GM18517 (cell line): ENCODE results near the gene CADM1.

Source experiments
- ATAC-seq: cut with Tn5 transposase; IDR thresholded peaks from one replicate; pipeline ENCODE4 v1.9.1; 2021; ENCODE audit warnings: mild to moderate bottlenecking, moderate library complexity; ENCODE audit not compliant: unreplicated experiment

CADM1 gene

DNA sequence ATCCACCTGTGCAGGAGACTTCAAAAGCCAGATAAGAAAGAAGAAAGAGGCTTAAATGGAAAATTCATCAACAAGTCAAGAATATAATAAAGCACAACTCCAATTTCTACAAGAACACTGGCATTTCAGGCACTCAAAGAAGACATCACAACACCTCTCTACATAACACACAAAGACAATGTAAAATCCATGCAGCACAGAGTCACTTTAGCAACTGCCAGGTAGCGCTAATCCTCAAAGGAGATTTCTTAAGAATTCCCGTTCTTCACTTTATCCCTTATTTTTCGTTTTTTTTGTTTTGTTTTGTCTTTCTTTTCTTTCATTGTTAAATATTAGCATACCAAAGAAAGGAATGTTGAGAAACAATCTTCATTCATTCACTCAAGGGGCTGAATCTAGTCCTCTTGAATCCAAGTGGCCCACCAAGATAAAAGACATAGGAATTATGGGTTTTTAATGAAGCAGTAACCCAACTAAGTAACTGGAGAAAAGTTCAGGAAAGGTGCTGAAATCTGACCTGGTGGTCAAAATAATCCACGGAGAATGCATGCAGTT, 95.0 kb downstream of the CADM1 start:
- ATAC-seq: no peak

GRCh38 chr11:115408036-115408921, 95.9 kb downstream of the CADM1 start:
- ATAC-seq: no peak

GRCh38 chr11:115407496-115407895, 96.7 kb downstream of the CADM1 start:
- no peak for ATAC-seq

DNA sequence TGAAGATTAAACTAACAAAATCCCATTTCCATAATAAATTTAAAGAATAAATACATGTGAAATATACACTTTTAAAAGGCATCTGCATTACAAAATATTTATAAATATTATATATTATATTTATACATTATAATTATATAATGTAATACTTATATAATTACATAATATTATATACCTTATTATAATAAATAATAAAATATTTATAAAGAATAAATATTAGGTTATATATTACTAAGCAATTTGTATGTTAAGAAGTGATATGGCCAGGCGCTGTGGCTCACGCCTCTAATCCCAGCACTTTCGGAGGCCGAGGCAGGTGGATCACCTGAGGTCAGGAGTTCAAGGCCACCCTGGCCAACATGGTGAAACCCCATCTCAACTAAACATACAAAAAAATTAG, 97.8 kb downstream of the CADM1 start:
- no peak for ATAC-seq

- ATAC-seq: no peak
Observed at GRCh38 chr11:115398333-115399080, 105.7 kb downstream of the CADM1 start.

- no peak for ATAC-seq
Observed at GRCh38 chr11:115396533-115396932, 107.7 kb downstream of the CADM1 start.

- no peak for ATAC-seq
Observed at GRCh38 chr11:115393950-115394349, 110.3 kb downstream of the CADM1 start.

DNA sequence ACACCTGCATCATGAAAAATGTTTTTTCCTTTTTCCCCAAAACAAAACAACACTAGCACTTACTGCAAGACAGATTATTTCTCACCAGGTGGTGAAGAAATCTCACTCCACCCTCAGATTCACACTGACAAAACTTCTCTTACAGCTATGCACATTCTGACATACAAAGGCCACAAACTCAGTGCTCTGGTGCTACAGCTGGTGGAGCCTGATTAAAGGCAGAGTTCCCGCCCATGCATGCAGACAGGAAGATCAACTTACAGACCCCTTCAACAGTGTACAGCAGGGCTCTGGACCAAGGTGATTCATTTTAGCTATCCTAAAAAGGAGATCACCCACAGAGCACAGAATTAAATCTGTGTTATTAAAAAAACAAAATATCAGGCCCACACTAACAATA, 112.6 kb downstream of the CADM1 start:
- no peak for ATAC-seq

DNA sequence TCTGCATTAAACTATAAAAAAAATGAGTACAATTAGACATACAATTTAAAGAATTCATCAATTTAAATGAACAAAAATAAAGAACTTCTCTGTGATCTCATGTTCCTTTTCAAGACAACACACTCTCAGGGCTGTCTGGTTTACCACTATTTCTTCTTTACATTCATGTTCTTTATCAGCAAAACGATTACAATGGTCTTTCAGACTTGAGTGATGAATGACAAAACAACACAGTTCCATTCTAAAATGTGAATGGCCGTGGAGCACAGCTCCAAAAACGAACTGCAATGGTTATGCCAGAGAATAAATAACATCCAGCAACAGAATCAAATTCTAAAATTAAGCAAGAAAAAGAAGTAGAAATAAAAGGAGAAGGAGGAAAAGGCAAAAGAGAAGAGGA, 113.1 kb downstream of the CADM1 start:
- no peak for ATAC-seq

DNA sequence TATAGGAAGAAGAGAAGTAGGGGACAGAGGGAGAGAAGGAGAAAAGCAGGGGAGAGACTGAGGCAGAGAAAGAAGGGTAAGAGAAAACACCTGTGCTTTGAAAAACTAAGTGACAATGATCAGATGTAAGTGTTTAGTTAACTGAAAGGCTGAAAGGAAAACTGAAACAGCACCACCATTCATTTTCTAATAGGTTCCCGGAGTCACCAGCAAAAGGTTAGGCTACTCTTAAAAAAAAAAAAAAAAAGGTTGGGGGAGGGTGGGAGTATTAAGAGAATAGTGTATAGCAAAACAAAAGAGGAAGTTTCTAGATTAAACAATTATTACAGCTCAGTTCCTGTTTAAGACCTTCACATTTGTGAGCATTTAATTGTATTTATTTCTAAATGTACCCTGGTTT, 113.8 kb downstream of the CADM1 start:
- no peak for ATAC-seq

- ATAC-seq: no peak
Observed at GRCh38 chr11:115389790-115390189, 114.4 kb downstream of the CADM1 start.

DNA sequence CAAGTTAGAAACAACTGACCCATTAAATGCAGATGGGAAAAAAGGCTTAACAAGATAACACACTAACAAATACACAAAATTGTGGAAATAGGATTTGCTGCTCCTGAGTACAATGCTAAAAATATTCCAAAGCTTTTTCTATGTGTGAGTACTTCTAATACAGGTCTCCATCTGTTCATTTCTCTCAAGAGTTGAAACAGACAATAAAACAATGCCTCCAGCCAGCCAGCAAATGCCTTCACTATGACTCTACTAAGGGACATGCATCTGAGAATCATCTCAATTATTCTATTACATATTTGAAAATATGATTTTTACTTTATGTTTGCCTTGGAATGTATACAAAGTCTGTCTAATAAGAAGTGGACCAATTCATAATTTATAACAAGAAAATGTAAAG, 119.0 kb downstream of the CADM1 start:
- ATAC-seq: no peak

DNA sequence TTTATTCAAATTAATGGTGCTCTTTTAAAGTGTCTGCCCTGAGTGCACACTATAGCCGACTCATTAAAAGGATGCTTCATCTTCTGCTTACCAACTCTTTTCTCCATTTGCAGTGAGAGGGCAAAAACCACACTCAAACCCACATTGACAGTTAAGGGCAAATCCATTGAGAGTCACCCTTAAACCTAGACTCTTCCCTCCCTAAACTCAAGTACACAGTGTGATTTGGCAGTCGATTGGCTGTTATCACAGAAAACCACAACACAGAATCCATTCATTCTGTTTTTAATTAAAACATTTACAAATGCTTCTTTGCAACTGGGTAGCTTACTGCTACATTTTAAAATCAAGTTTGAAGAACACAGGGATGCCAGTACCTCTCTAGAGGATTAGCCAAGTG, 120.0 kb downstream of the CADM1 start:
- no peak for ATAC-seq

DNA sequence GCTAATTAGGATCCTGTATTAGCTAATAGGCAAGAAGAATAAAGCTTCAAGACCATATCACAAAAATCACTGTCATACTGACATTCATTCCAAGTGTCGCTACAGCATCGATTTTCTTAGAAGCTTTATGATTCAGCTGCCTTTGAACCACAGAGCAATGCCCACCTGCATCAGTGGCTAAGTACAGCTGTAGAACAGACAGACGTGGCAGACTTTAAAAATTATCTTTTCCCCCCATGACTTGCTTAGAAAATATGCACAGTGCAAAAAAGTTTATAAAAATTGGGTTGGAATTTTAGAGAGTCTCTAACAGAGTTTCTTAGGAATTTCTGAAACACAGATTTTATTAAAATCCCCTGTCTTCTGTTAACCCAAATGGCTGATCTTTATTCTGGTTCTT, 120.8 kb downstream of the CADM1 start:
- no peak for ATAC-seq

GRCh38 chr11:115379528-115379927, 124.7 kb downstream of the CADM1 start:
- ATAC-seq: no peak

GRCh38 chr11:115378557-115378956, 125.7 kb downstream of the CADM1 start:
- no peak for ATAC-seq

DNA sequence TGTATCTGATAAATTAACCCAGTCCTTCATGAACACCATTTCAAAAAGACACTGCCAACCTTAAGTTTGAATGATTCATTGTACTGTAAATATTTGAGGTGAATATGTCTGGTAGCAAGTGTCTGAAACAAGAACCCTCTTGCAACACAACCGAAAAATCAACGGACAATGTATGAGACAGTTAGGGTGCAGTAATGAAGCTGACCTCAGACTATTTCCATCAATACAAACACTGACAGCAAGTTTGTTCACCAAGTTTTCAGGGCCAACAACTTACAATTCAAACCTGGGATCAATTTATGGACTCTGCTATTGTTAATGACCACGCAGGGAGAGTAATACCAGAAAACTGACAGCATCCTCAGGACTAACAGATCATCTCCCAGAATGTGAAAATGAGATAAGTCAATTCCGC, 126.3 kb downstream of the CADM1 start:
- no peak for ATAC-seq

GRCh38 chr11:115368616-115369015, 135.6 kb downstream of the CADM1 start:
- ATAC-seq: no peak

GRCh38 chr11:115366826-115367225, 137.4 kb downstream of the CADM1 start:
- no peak for ATAC-seq

GRCh38 chr11:115365907-115366306, 138.3 kb downstream of the CADM1 start:
- no peak for ATAC-seq

DNA sequence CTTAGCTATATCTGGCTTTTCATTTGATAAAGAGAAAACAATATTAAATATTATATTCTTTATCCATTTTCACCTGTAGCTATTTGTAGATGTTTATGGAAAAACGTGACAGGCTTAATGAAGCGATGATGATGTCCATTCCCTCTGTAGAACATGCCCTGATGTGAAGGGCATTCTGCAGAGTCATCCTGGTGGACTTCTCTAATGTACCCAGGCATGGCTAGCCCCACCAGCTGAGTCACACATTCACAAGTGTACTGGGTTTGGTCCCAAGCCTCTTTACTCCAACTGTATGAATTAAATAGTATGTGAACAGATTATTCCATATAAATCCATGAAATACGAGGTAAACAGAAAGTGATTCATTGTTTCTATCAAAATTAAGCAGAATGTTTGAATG, 139.3 kb downstream of the CADM1 start:
- ATAC-seq: no peak

DNA sequence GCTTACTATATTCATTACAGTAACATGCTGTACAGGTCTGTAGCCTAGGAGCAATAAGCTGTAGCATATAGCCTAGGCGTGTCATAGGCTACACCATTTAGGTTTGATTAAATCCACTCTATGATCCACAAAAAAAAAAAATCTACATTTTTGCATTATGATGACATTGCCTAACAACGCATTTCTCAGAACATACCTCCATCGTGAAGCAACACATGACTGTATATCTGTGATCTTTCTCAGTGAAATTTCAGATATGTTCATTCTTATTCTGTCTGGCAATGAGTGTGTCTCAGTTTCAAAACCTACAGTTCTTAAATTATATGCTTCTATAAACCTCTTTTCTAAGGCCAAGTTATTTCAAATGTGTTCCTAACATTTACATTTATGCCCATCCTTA, 140.3 kb downstream of the CADM1 start:
- no peak for ATAC-seq
